Esophagus muscularis mucosa (tissue), 4 donors: ENCODE measurements around the gene LOXL1. TPM values are rescaled to one million over a fixed set of nuclear protein-coding genes. Genes with fewer than 3 reads are reported as not detected.

Experiments used
- DNase-seq: peaks from one replicate; pipeline ENCODE4 v3.0.0-alpha.2; 2017; ENCODE audit errors: extremely low spot score
- H3K27ac ChIP-seq, 4 donors: fragments of 200-600 bp; sonication (generic); replicated peaks in 1 of 4; 1 replicate in 3 of 4; 2 replicates in 1 of 4; pipeline ENCODE4 v1.5.1; 2016 to 2019; ENCODE audit warnings: mild to moderate bottlenecking in 1 of 4
- H3K27me3 ChIP-seq, 4 donors: fragments of 200-600 bp; sonication (generic); one replicate each; pipeline versions ENCODE4 v1.5.1 to v1.6.0; 2016 to 2019
- H3K36me3 ChIP-seq, 4 donors: fragments of 200-600 bp; sonication (generic); one replicate each; pipeline ENCODE4 v1.5.1; 2016 to 2019
- H3K4me1 ChIP-seq, 4 donors: fragments of 200-600 bp; sonication (generic); one replicate each; pipeline ENCODE4 v1.5.1; 2016 to 2019
- H3K4me3 ChIP-seq, 4 donors: fragments of 200-600 bp; sonication (generic); 1 replicate in 2 of 4; 2 replicates in 2 of 4; pipeline ENCODE4 v1.5.1; 2016 to 2019; ENCODE audit warnings: mild to moderate bottlenecking in 4 of 4, moderate library complexity in 1 of 4
- H3K9me3 ChIP-seq, 4 donors: fragments of 200-600 bp; sonication (generic); 1 replicate in 3 of 4; 2 replicates in 1 of 4; pipeline ENCODE4 v1.5.1; 2016 to 2019
- EP300 ChIP-seq: sonication (generic); formaldehyde crosslinking; IDR thresholded peaks from one replicate; pipeline ENCODE4 v1.6.1; 2017; ENCODE audit warnings: antibody characterized with exemption
- POLR2A ChIP-seq: fragments of 450-650 bp; IDR thresholded peaks from one replicate; pipeline ENCODE4 v1.6.1; 2017; ENCODE audit warnings: antibody characterized with exemption, moderate library complexity, mild to moderate bottlenecking, low read depth
- POLR2AphosphoS5 ChIP-seq, 2 donors: sonication (generic); formaldehyde crosslinking; IDR thresholded peaks; one replicate each; pipeline ENCODE4 v1.6.1; 2017; ENCODE audit warnings: antibody characterized with exemption in 2 of 2
- WGBS: methylation state at CpG from one replicate; pipeline ENCODE4 v1.1.5; 2018; 5-methylcytosine and 5-hydroxymethylcytosine counted together
- intact Hi-C: fragments of 100-400 bp; cut with DNase I; formaldehyde crosslinking; loops from one replicate; pipeline ENCODE4 v1.15.1; 2023
- total RNA-seq, 4 donors: library from RNA; depleted of rRNA; stranded (reverse); fragments of >200 nt; gene quantifications; one replicate each; pipeline versions ENCODE4 v1.1.0 to v1.2.1, GENCODE V29; 2016
- TF ChIP-seq, protein P1 (sequence below), 3 experiments: fragments of 200-600 bp in 2 of 3; fragments of 450-650 bp in 1 of 3; sonication (generic) in 2 of 3; IDR thresholded peaks; one replicate each; pipeline ENCODE4 v1.5.1; 2017 to 2019; ENCODE audit warnings: antibody characterized with exemption in 3 of 3, mild to moderate bottlenecking in 2 of 3, moderate library complexity in 1 of 3

LOXL1 gene
- total RNA-seq, 4 donors from 2014 or later = 19.7 to 84.3 (median 39.1) TPM

DNA sequence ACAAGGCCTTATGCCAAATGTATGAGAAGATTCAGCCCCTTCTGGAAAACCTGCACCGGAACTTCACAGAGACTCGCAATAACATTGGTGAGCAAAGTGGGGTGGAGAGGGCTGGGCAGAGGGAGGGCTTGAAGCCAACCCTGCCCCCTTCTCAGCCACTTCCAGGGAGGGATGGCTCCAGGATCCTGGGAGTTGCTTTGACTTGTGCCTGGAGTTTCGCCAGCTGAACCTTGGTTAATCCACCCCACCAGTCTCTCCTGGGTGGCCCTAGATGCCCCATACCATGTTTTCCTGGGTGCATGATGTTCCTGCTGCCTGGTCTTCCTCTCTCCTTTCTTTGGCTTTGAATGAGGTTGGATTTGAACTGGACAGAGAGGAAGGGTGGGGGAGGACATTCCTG lies 42.1 kb upstream of the LOXL1 start:
- no peak for DNase-seq
- Histone ChIP-seq H3K27me3 (peaks cover 0 to 20% (median 0%) of the 10 kb centered on the region in 4 donors), H3K4me1 (no peaks in the 10 kb centered on the region), H3K4me3 (no peak overlapping the region), H3K27ac (no peak overlapping the region), H3K36me3 (no peaks in the 10 kb centered on the region), H3K9me3 (no peaks in the 10 kb centered on the region)
- TF ChIP-seq POLR2AphosphoS5 (IDR thresholded peaks at IDR 0.05) = no peak
- TF ChIP-seq EP300 = no peak
- TF ChIP-seq, protein P1, sequence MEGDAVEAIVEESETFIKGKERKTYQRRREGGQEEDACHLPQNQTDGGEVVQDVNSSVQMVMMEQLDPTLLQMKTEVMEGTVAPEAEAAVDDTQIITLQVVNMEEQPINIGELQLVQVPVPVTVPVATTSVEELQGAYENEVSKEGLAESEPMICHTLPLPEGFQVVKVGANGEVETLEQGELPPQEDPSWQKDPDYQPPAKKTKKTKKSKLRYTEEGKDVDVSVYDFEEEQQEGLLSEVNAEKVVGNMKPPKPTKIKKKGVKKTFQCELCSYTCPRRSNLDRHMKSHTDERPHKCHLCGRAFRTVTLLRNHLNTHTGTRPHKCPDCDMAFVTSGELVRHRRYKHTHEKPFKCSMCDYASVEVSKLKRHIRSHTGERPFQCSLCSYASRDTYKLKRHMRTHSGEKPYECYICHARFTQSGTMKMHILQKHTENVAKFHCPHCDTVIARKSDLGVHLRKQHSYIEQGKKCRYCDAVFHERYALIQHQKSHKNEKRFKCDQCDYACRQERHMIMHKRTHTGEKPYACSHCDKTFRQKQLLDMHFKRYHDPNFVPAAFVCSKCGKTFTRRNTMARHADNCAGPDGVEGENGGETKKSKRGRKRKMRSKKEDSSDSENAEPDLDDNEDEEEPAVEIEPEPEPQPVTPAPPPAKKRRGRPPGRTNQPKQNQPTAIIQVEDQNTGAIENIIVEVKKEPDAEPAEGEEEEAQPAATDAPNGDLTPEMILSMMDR (IDR thresholded peaks at IDR 0.05) = no peak
- no peak for TF ChIP-seq POLR2A
- intact Hi-C loops = no loop called here
- WGBS = 40% methylated on average over 2 of the region's 3 CpGs

DNA sequence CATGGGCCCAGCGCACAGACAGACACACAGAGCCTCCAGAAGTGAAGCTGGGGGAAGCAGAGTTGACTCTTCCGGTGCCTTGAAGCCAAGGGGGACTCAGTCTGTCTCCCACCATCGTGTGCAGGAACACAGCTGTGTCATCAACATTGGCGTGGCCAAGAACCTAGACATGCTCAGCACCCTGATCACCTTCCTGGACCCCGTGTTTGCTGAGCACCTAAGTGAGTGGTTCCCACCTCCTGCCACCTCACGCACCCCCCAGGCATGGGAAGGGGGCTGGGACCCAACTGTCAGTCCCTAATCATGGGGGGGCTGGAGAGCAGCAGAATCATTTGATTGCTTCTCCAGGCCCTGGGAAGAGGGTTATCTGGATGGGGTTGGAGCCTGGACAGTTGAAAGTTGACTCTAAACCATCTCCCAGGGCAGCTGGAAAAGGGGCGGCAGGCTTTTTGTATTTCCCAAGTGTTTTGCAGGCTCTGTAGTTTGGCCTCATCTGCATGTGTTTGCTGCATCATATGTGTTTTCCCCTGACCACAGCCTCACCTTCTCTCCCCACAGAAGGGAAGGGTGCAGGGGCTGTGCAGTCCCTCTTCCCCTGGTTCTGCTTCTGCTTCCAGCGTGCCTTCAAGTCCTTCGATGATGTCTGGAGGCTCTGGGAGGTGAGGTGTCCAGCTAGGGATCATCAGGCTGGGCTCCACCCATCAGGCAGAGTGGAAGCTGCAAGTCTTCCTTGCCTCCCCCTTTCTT lies 40.1 kb upstream of the LOXL1 start:
- H3K27ac ChIP-seq = no peak overlapping the region
- no peak overlapping the region for H3K4me3 ChIP-seq
- H3K36me3 ChIP-seq = no peaks in the 10 kb centered on the region
- H3K27me3 ChIP-seq = peaks cover 0 to 20% (median 0%) of the 10 kb centered on the region in 4 donors
- 86% methylated on average over 9 of the region's 9 CpGs for WGBS
- intact Hi-C loops = no loop called here
- TF ChIP-seq POLR2A = no peak
- TF ChIP-seq, protein P1 (IDR thresholded peaks at IDR 0.05) = no peak
- no peak for TF ChIP-seq EP300
- no peak for TF ChIP-seq POLR2AphosphoS5 (IDR thresholded peaks at IDR 0.05)
- no peak for DNase-seq
- no peaks in the 10 kb centered on the region for H3K4me1 ChIP-seq
- no peaks in the 10 kb centered on the region for H3K9me3 ChIP-seq

DNA sequence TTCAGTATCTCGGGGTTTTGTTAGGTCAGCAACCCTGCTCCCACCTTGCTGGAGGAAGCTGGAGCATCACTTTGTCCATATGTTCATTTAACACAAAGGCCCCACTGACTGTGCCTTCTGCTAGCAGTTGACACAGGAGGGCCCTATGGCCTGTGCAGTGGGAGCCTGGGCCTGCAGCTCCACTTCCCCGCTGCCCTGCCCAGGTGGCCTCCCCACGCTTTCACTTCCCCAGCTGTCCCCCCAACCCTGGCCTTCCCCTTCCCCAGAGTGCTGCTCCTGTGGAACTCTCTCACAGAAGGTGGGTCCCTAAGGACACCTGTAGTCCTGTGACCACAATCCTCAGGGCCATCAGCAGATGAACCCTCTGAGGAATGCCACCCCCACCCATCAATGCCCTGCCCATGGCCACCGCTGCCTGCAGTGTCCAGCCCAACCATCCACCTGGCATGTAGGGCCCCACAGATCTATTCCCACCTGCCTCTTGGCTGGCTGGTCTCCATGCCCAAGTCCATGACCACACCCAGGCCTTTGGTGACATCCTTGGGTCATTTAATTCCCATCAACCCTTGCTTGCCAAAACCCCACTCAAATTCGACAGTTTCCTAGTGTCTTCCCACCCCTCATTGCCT lies 39.4 kb upstream of the LOXL1 start:
- Histone ChIP-seq H3K27ac (no peak overlapping the region), H3K36me3 (no peaks in the 10 kb centered on the region), H3K9me3 (no peaks in the 10 kb centered on the region), H3K4me1 (no peaks in the 10 kb centered on the region), H3K27me3 (peaks cover 0 to 16% (median 0%) of the 10 kb centered on the region in 4 donors), H3K4me3 (no peak overlapping the region)
- WGBS = 85% methylated on average over 5 of the region's 5 CpGs
- no peak for TF ChIP-seq EP300
- TF ChIP-seq, protein P1 (IDR thresholded peaks at IDR 0.05) = no peak
- TF ChIP-seq POLR2A = no peak
- no peak for TF ChIP-seq POLR2AphosphoS5 (IDR thresholded peaks at IDR 0.05)
- intact Hi-C loops = no loop called here
- no peak for DNase-seq

DNA sequence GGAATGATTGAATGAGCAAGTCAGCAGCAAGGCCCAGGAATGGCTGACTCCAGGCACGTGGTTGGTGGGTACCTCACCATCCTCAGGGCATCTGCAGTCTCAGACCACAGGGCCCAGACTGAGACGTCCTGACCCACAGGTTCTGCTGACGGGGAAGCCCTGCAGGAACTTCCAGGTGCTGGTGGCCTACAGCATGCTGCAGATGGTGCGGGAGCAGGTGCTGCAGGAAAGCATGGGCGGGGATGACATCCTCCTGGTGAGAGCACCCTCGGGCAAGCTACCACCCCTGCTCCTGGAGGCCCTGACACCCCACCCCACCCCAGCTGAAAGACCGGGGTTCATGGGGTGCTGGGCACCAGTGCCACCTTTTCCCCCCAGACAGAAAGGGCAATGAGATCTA lies 38.8 kb upstream of the LOXL1 start:
- WGBS = 81% methylated on average over 5 of the region's 7 CpGs
- H3K4me3 ChIP-seq = no peak overlapping the region
- no peaks in the 10 kb centered on the region for H3K36me3 ChIP-seq
- TF ChIP-seq EP300 = no peak
- TF ChIP-seq POLR2AphosphoS5 (IDR thresholded peaks at IDR 0.05) = no peak
- TF ChIP-seq POLR2A = no peak
- TF ChIP-seq, protein P1 (IDR thresholded peaks at IDR 0.05) = no peak
- no peaks in the 10 kb centered on the region for H3K4me1 ChIP-seq
- no peak overlapping the region for H3K27ac ChIP-seq
- H3K27me3 ChIP-seq = peaks cover 0 to 10% (median 0%) of the 10 kb centered on the region in 4 donors
- no peak for DNase-seq
- intact Hi-C loops = no loop called here
- H3K9me3 ChIP-seq = no peaks in the 10 kb centered on the region
